Liver (tissue), 9 donors: ENCODE measurements around the gene CROT. TPM values are rescaled to one million over a fixed set of nuclear protein-coding genes. Genes with fewer than 3 reads are reported as not detected.

Experiments used
- DNase-seq: peaks from one replicate; pipeline ENCODE4 v3.0.0-alpha.2; 2017; ENCODE audit warnings: low spot score
- H3K27ac ChIP-seq, 2 donors: one replicate each; pipeline ENCODE4 v1.7.0; 2013; ENCODE audit warnings: inconsistent platforms in 2 of 2, low read length in 2 of 2, control low read depth in 1 of 2, low read depth in 1 of 2, mild to moderate bottlenecking in 1 of 2
- H3K27me3 ChIP-seq, 4 donors: one replicate each; pipeline versions ENCODE4 v1.6.1 to v1.7.0; 2013; ENCODE audit warnings: low read length in 3 of 4, inconsistent platforms in 1 of 4, mild to moderate bottlenecking in 1 of 4, moderate library complexity in 1 of 4; ENCODE audit not compliant: control insufficient read depth in 4 of 4, insufficient read depth in 4 of 4
- H3K36me3 ChIP-seq, 4 donors: one replicate each; pipeline versions ENCODE4 v1.6.1 to v1.7.0; 2013; ENCODE audit warnings: low read length in 3 of 4, mild to moderate bottlenecking in 3 of 4, low read depth in 1 of 4, moderate library complexity in 1 of 4; ENCODE audit not compliant: control insufficient read depth in 4 of 4, insufficient read depth in 3 of 4
- H3K4me1 ChIP-seq, 4 donors: one replicate each; pipeline versions ENCODE4 v1.6.1 to v1.7.0; 2013; ENCODE audit warnings: low read length in 3 of 4, mild to moderate bottlenecking in 3 of 4, moderate library complexity in 1 of 4; ENCODE audit not compliant: control insufficient read depth in 4 of 4, insufficient read depth in 4 of 4
- H3K4me3 ChIP-seq, 3 donors: one replicate each; pipeline versions ENCODE4 v1.6.1 to v1.7.0; 2013; ENCODE audit warnings: low read length in 3 of 3, control low read depth in 1 of 3, low read depth in 1 of 3, mild to moderate bottlenecking in 1 of 3
- H3K9ac ChIP-seq, 2 donors: one replicate each; pipeline ENCODE4 v1.7.0; 2013; ENCODE audit warnings: low read length in 2 of 2, mild to moderate bottlenecking in 2 of 2, moderate library complexity in 2 of 2, control low read depth in 1 of 2, low read depth in 1 of 2
- H3K9me3 ChIP-seq, 4 donors: one replicate each; pipeline versions ENCODE4 v1.6.1 to v1.7.0; 2013; ENCODE audit warnings: low read length in 3 of 4; ENCODE audit not compliant: control insufficient read depth in 4 of 4
- ATF3 ChIP-seq: IDR thresholded peaks from 2 replicates; pipeline ENCODE4 v1.6.1; 2016; ENCODE audit warnings: antibody characterized with exemption
- EGR1 ChIP-seq, 2 donors: IDR thresholded peaks; 2 replicates each; pipeline ENCODE4 v1.6.1; 2016 to 2018; ENCODE audit warnings: antibody characterized with exemption in 2 of 2, low read depth in 2 of 2
- FOXA1 ChIP-seq: IDR thresholded peaks from 2 replicates; pipeline ENCODE4 v1.6.1; 2016; ENCODE audit warnings: antibody characterized with exemption
- FOXA2 ChIP-seq: IDR thresholded peaks from 2 replicates; pipeline ENCODE4 v1.6.1; 2016; ENCODE audit warnings: antibody characterized with exemption
- GABPA ChIP-seq, 2 donors: IDR thresholded peaks in 1 of 2; conservative IDR thresholded peaks in 1 of 2; 2 replicates each; pipeline ENCODE4 v1.6.1; 2016; ENCODE audit warnings: antibody characterized with exemption in 2 of 2, mild to moderate bottlenecking in 1 of 2, moderate library complexity in 1 of 2
- HNF4A ChIP-seq, 2 donors: conservative IDR thresholded peaks; 2 replicates each; pipeline ENCODE4 v1.6.1; 2016; ENCODE audit warnings: antibody characterized with exemption in 2 of 2, mild to moderate bottlenecking in 2 of 2
- HNF4G ChIP-seq: IDR thresholded peaks from 2 replicates; pipeline ENCODE4 v1.6.1; 2016; ENCODE audit warnings: antibody characterized with exemption
- JUND ChIP-seq, 2 donors: IDR thresholded peaks; 2 replicates each; pipeline ENCODE4 v1.6.1; 2016; ENCODE audit warnings: antibody characterized with exemption in 2 of 2
- NR2F2 ChIP-seq: IDR thresholded peaks from 2 replicates; pipeline ENCODE4 v1.6.1; 2016; ENCODE audit warnings: antibody characterized with exemption
- RAD21 ChIP-seq, 2 donors: IDR thresholded peaks; 2 replicates each; pipeline ENCODE4 v1.6.1; 2016; ENCODE audit warnings: antibody characterized with exemption in 2 of 2, mild to moderate bottlenecking in 2 of 2
- RXRA ChIP-seq, 2 donors: IDR thresholded peaks; 2 replicates each; pipeline ENCODE4 v1.6.1; 2017 to 2018; ENCODE audit warnings: antibody characterized with exemption in 2 of 2, mild to moderate bottlenecking in 1 of 2
- SP1 ChIP-seq: IDR thresholded peaks from 2 replicates; pipeline ENCODE4 v1.6.1; 2018; ENCODE audit warnings: antibody characterized with exemption, mild to moderate bottlenecking
- TAF1 ChIP-seq: conservative IDR thresholded peaks from 2 replicates; pipeline ENCODE4 v1.6.1; 2016; ENCODE audit warnings: antibody characterized with exemption, mild to moderate bottlenecking
- YY1 ChIP-seq: IDR thresholded peaks from 2 replicates; pipeline ENCODE4 v1.6.1; 2016; ENCODE audit warnings: antibody characterized with exemption, mild to moderate bottlenecking
- WGBS: extraction: QIAGEN DNeasy Blood & Tissue Kit; methylation state at CpG from one replicate; pipeline ENCODE4 v1.1.7; 2013; 5-methylcytosine and 5-hydroxymethylcytosine counted together
- polyA plus RNA-seq, 2 donors: library from polyadenylated mRNA; stranded (reverse) in 1 of 2; unstranded in 1 of 2; fragments of 200-250 nt in 1 of 2; fragments of >200 nt in 1 of 2; fragmentation: Nextera tagmentation in 1 of 2; extraction: Ambion mirVana in 1 of 2; gene quantifications; one replicate each; pipeline versions ENCODE4 v1.2.1 to v1.2.3, GENCODE V29; 2013 to 2015
- total RNA-seq, 2 donors: library from RNA; depleted of rRNA; stranded (reverse); fragments of >200 nt; gene quantifications; one replicate each; pipeline ENCODE4 v1.2.3, GENCODE V29; 2014
- TF ChIP-seq, protein P1 (sequence below): fragments of 150-350 bp; IDR thresholded peaks from 2 replicates; pipeline ENCODE4 v1.5.1; 2017; ENCODE audit warnings: improper control_type of control experiment, low read depth, low read length; ENCODE audit not compliant: missing input control
- TF ChIP-seq, protein P2 (sequence below): IDR thresholded peaks from 2 replicates; pipeline ENCODE4 v1.6.1; 2016; ENCODE audit warnings: antibody characterized with exemption, mild to moderate bottlenecking
- TF ChIP-seq, protein P3 (sequence below): IDR thresholded peaks from 2 replicates; pipeline ENCODE4 v1.6.1; 2016; ENCODE audit warnings: antibody characterized with exemption
- donor health status: healthy.
- donor health status: healthy.
- donor health status: healthy.
- donor health status: healthy.
- donor health status: healthy.

CROT gene
- total and polyA plus RNA-seq, 4 donors = 10.6 to 45.1 (median 32.9) TPM

- Histone ChIP-seq H3K27ac (no peak overlapping the region), H3K4me3 (no peak overlapping the region), H3K4me1 (peaks cover 0 to 3% (median 0%) of the 10 kb centered on the region in 4 donors), H3K9ac (no peak overlapping the region), H3K27me3 (no peaks in the 10 kb centered on the region), H3K36me3 (peaks cover 8 to 55% (median 38%) of the 10 kb centered on the region in 4 donors), H3K9me3 (no peaks in the 10 kb centered on the region)
- TF ChIP-seq, protein P1, sequence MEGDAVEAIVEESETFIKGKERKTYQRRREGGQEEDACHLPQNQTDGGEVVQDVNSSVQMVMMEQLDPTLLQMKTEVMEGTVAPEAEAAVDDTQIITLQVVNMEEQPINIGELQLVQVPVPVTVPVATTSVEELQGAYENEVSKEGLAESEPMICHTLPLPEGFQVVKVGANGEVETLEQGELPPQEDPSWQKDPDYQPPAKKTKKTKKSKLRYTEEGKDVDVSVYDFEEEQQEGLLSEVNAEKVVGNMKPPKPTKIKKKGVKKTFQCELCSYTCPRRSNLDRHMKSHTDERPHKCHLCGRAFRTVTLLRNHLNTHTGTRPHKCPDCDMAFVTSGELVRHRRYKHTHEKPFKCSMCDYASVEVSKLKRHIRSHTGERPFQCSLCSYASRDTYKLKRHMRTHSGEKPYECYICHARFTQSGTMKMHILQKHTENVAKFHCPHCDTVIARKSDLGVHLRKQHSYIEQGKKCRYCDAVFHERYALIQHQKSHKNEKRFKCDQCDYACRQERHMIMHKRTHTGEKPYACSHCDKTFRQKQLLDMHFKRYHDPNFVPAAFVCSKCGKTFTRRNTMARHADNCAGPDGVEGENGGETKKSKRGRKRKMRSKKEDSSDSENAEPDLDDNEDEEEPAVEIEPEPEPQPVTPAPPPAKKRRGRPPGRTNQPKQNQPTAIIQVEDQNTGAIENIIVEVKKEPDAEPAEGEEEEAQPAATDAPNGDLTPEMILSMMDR = peak; percentile 50
- TF ChIP-seq FOXA1 (no peak), NR2F2 (no peak), ATF3 (no peak), RAD21 (IDR thresholded peaks at IDR 0.05) (peak; percentile 85 to 86), TAF1 (no peak), RXRA (IDR thresholded peaks at IDR 0.05) (no peak), YY1 (no peak)
- peak; percentile 57 for DNase-seq
- 49% methylated on average over 5 of the region's 5 CpGs for WGBS
These were observed 71.5 kb downstream of the CROT start for GRCh38 chr7:87416682-87417587.

DNA sequence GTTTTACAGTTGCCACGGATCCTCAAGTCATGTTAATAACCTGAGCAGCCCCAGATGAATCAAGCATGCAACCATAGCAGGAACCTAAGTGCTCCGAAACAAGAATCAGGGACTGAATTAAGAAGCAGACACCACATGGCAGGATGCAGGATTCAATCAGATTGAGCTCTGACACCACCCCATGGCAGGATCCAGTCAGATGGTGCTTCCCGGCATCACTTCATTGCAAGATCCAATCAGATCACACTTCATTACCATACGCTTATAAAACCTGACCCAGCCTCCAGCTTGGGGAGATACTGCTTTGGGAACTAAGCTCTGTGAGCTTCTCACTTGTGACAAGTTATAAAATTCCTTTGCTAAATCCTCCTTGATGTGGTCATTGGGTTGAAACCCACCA, 74.7 kb downstream of the CROT start:
- H3K9ac ChIP-seq = no peak overlapping the region
- peaks cover 10 to 68% (median 57%) of the 10 kb centered on the region in 4 donors for H3K36me3 ChIP-seq
- no peak overlapping the region for H3K4me3 ChIP-seq
- WGBS = 84% methylated on average over 4 of the region's 4 CpGs
- H3K27me3 ChIP-seq = no peaks in the 10 kb centered on the region
- peaks cover 0 to 3% (median 0%) of the 10 kb centered on the region in 4 donors for H3K4me1 ChIP-seq
- DNase-seq = no peak
- H3K27ac ChIP-seq = no peak overlapping the region
- TF ChIP-seq YY1 (no peak), ATF3 (no peak), NR2F2 (no peak), FOXA2 (no peak), SP1 (no peak), TAF1 (no peak), FOXA1 (no peak), EGR1 (IDR thresholded peaks at IDR 0.05; ENCODE audit: low read depth in 2 of 2) (no peak), HNF4G (no peak), HNF4A (conservative IDR thresholded peaks at IDR 0.05) (no peak), RXRA (IDR thresholded peaks at IDR 0.05) (no peak), GABPA (IDR thresholded peaks at IDR 0.05 in 1 of 2, conservative IDR thresholded peaks at IDR 0.05 in 1 of 2) (no peak), JUND (IDR thresholded peaks at IDR 0.05) (no peak)
- TF ChIP-seq, protein P2, sequence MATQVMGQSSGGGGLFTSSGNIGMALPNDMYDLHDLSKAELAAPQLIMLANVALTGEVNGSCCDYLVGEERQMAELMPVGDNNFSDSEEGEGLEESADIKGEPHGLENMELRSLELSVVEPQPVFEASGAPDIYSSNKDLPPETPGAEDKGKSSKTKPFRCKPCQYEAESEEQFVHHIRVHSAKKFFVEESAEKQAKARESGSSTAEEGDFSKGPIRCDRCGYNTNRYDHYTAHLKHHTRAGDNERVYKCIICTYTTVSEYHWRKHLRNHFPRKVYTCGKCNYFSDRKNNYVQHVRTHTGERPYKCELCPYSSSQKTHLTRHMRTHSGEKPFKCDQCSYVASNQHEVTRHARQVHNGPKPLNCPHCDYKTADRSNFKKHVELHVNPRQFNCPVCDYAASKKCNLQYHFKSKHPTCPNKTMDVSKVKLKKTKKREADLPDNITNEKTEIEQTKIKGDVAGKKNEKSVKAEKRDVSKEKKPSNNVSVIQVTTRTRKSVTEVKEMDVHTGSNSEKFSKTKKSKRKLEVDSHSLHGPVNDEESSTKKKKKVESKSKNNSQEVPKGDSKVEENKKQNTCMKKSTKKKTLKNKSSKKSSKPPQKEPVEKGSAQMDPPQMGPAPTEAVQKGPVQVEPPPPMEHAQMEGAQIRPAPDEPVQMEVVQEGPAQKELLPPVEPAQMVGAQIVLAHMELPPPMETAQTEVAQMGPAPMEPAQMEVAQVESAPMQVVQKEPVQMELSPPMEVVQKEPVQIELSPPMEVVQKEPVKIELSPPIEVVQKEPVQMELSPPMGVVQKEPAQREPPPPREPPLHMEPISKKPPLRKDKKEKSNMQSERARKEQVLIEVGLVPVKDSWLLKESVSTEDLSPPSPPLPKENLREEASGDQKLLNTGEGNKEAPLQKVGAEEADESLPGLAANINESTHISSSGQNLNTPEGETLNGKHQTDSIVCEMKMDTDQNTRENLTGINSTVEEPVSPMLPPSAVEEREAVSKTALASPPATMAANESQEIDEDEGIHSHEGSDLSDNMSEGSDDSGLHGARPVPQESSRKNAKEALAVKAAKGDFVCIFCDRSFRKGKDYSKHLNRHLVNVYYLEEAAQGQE = no peak
- TF ChIP-seq, protein P1 = no peak
- TF ChIP-seq, protein P3, sequence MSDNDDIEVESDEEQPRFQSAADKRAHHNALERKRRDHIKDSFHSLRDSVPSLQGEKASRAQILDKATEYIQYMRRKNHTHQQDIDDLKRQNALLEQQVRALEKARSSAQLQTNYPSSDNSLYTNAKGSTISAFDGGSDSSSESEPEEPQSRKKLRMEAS = no peak
- H3K9me3 ChIP-seq = no peaks in the 10 kb centered on the region
